Astrocyte (in vitro differentiated cells and primary cell): Measurements from ENCODE around the gene NELFB. TPM values are rescaled to one million over a fixed set of nuclear protein-coding genes. Genes with fewer than 3 reads are reported as not detected.

ENCODE experiments used
- DNase-seq: peaks from one replicate; pipeline ENCODE4 v3.0.0-alpha.2; 2010; ENCODE audit warnings: low read depth
- FAIRE-seq: peaks from 2 replicates; lab custom pipeline; 2011; peaks lifted over from hg19 to GRCh38; lab: Jason Lieb, UNC
- H2AFZ ChIP-seq: 2 replicates; pipeline ENCODE4 v1.6.0; 2012; ENCODE audit warnings: low read depth, low read length, inconsistent platforms
- H3K27ac ChIP-seq: 2 replicates; pipeline ENCODE4 v1.5.1; 2011; ENCODE audit warnings: low read depth, low read length, inconsistent platforms
- H3K27me3 ChIP-seq: 2 replicates; pipeline ENCODE4 v1.6.0; 2011; ENCODE audit warnings: low read length, inconsistent platforms; ENCODE audit not compliant: insufficient read depth
- H3K36me3 ChIP-seq: 2 replicates; pipeline ENCODE4 v1.5.1; 2011; ENCODE audit warnings: low read length, inconsistent platforms; ENCODE audit not compliant: insufficient read depth
- H3K4me1 ChIP-seq: 2 replicates; pipeline ENCODE4 v1.5.1; 2011; ENCODE audit warnings: low read length, inconsistent platforms; ENCODE audit not compliant: insufficient read depth
- H3K4me2 ChIP-seq: 2 replicates; pipeline ENCODE4 v1.6.0; 2012; ENCODE audit warnings: low read length, inconsistent platforms
- H3K4me3 ChIP-seq: 2 replicates; pipeline ENCODE4 v1.5.1; 2011; ENCODE audit warnings: low read depth, mild to moderate bottlenecking, low read length, inconsistent platforms; ENCODE audit not compliant: insufficient read depth
- H3K79me2 ChIP-seq: 2 replicates; pipeline ENCODE4 v1.6.0; 2012; ENCODE audit warnings: mild to moderate bottlenecking, low read length, inconsistent platforms; ENCODE audit not compliant: insufficient read depth
- H3K9ac ChIP-seq: 2 replicates; pipeline ENCODE4 v1.6.0; 2012; ENCODE audit warnings: mild to moderate bottlenecking, low read length, inconsistent platforms
- H3K9me3 ChIP-seq: 2 replicates; pipeline ENCODE4 v1.5.1; 2012; ENCODE audit warnings: low read depth, mild to moderate bottlenecking, low read length, inconsistent platforms; ENCODE audit not compliant: insufficient read depth
- H4K20me1 ChIP-seq: 2 replicates; pipeline ENCODE4 v1.6.0; 2012; ENCODE audit warnings: low read length, inconsistent platforms; ENCODE audit not compliant: insufficient read depth
- H3K27ac Mint-ChIP-seq: one replicate; pipeline ENCODE4 v1.8.0; 2021; ENCODE audit warnings: mild to moderate bottlenecking, mixed read lengths; ENCODE audit not compliant: unreplicated experiment
- H3K27me3 Mint-ChIP-seq: one replicate; pipeline ENCODE4 v1.8.0; 2021; ENCODE audit warnings: low read depth, mixed read lengths; ENCODE audit not compliant: unreplicated experiment
- H3K36me3 Mint-ChIP-seq: one replicate; pipeline ENCODE4 v1.8.0; 2021; ENCODE audit warnings: low read depth, mixed read lengths; ENCODE audit not compliant: unreplicated experiment
- H3K4me1 Mint-ChIP-seq: one replicate; pipeline ENCODE4 v1.8.0; 2021; ENCODE audit warnings: low read depth, mixed read lengths; ENCODE audit not compliant: unreplicated experiment
- H3K4me3 Mint-ChIP-seq: one replicate; pipeline ENCODE4 v1.8.0; 2021; ENCODE audit warnings: mild to moderate bottlenecking, moderate library complexity, mixed read lengths; ENCODE audit not compliant: unreplicated experiment
- H3K9me3 Mint-ChIP-seq: one replicate; pipeline ENCODE4 v1.8.0; 2021; ENCODE audit warnings: mild to moderate bottlenecking, mixed read lengths; ENCODE audit not compliant: unreplicated experiment
- EZH2 ChIP-seq: IDR thresholded peaks from 2 replicates; pipeline ENCODE4 v1.6.1; 2012; ENCODE audit warnings: mild to moderate bottlenecking, low read length, inconsistent platforms; ENCODE audit not compliant: insufficient read depth
- total RNA-seq: library from RNA; stranded (reverse); gene quantifications from 2 replicates; pipeline ENCODE4 v1.2.1, GENCODE V29; 2021
- TF ChIP-seq, protein P1 (sequence below): IDR thresholded peaks from 2 replicates; pipeline ENCODE4 v1.5.1; 2011; ENCODE audit warnings: low read depth, mild to moderate bottlenecking, inconsistent platforms, low read length, moderate library complexity; ENCODE audit not compliant: insufficient read depth

The NELFB gene
- total RNA-seq, 1 donor from 2014 or later: 48.9 TPM

DNA sequence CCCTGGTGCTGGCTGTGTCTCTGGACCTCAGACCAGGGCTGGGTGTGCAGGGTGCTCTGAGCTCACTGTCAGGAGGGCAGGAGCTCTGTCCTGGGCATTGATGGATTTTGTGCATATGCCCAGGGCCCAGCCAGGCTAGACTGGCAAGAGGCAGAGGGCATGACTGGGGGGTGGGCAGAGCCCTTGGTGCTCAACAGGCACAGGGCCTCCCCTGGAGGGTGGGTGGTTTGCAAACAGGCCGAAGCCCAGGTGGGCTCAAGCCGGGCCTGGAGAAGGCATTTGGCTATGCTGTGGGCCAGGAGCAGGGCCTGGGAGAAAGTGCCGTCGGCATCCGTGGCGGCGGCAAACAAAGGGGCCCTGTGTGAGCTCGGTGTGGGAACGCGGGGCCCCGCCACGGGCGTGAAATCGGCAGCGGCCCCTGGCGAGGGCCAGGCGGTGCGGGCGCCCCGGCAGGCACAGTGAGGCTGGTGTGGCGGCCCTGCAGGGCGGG is 48.8 kb downstream of the NELFB start:
- no peak overlapping the region for H2AFZ ChIP-seq
- peaks cover 2% of the 10 kb centered on the region for H3K27me3 Mint-ChIP-seq
- H3K27ac Mint-ChIP-seq: no peak overlapping the region
- H3K36me3 ChIP-seq: no peaks in the 10 kb centered on the region
- DNase-seq: no peak
- no peak overlapping the region for H3K27ac ChIP-seq
- no peak for FAIRE-seq
- H3K4me3 ChIP-seq: no peak overlapping the region
- no peaks in the 10 kb centered on the region for H3K9me3 ChIP-seq
- peak; percentile 26 for TF ChIP-seq EZH2
- TF ChIP-seq, protein P1, sequence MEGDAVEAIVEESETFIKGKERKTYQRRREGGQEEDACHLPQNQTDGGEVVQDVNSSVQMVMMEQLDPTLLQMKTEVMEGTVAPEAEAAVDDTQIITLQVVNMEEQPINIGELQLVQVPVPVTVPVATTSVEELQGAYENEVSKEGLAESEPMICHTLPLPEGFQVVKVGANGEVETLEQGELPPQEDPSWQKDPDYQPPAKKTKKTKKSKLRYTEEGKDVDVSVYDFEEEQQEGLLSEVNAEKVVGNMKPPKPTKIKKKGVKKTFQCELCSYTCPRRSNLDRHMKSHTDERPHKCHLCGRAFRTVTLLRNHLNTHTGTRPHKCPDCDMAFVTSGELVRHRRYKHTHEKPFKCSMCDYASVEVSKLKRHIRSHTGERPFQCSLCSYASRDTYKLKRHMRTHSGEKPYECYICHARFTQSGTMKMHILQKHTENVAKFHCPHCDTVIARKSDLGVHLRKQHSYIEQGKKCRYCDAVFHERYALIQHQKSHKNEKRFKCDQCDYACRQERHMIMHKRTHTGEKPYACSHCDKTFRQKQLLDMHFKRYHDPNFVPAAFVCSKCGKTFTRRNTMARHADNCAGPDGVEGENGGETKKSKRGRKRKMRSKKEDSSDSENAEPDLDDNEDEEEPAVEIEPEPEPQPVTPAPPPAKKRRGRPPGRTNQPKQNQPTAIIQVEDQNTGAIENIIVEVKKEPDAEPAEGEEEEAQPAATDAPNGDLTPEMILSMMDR: no peak
- H3K9me3 Mint-ChIP-seq: no peaks in the 10 kb centered on the region
- no peaks in the 10 kb centered on the region for H3K79me2 ChIP-seq
- no peak overlapping the region for H3K4me3 Mint-ChIP-seq
- no peak overlapping the region for H3K9ac ChIP-seq
- H3K4me1 ChIP-seq: peaks cover 29% of the 10 kb centered on the region
- H3K27me3 ChIP-seq: peaks cover 8% of the 10 kb centered on the region
- peaks cover 5% of the 10 kb centered on the region for H3K4me1 Mint-ChIP-seq
- H3K36me3 Mint-ChIP-seq: no peaks in the 10 kb centered on the region
- H3K4me2 ChIP-seq: no peak overlapping the region
- peaks cover 3% of the 10 kb centered on the region for H4K20me1 ChIP-seq

GRCh38 chr9:137304383-137305059 is 49.4 kb downstream of the NELFB start:
- no peaks in the 10 kb centered on the region for H3K36me3 ChIP-seq
- no peak overlapping the region for H3K4me3 ChIP-seq
- TF ChIP-seq EZH2: no peak
- TF ChIP-seq, protein P1: no peak
- H3K9me3 ChIP-seq: no peaks in the 10 kb centered on the region
- H3K27me3 ChIP-seq: peaks cover 7% of the 10 kb centered on the region
- DNase-seq: no peak
- no peaks in the 10 kb centered on the region for H3K79me2 ChIP-seq
- FAIRE-seq: no peak
- peaks cover 2% of the 10 kb centered on the region for H3K27me3 Mint-ChIP-seq
- no peaks in the 10 kb centered on the region for H3K9me3 Mint-ChIP-seq
- no peak overlapping the region for H3K27ac ChIP-seq
- peaks cover 5% of the 10 kb centered on the region for H3K4me1 Mint-ChIP-seq
- H3K4me2 ChIP-seq: no peak overlapping the region
- H3K4me1 ChIP-seq: peaks cover 25% of the 10 kb centered on the region
- no peak overlapping the region for H3K27ac Mint-ChIP-seq
- H4K20me1 ChIP-seq: no peaks in the 10 kb centered on the region
- H3K9ac ChIP-seq: no peak overlapping the region
- H3K4me3 Mint-ChIP-seq: no peak overlapping the region
- no peak overlapping the region for H2AFZ ChIP-seq
- H3K36me3 Mint-ChIP-seq: no peaks in the 10 kb centered on the region
